GM21717 (cell line): ENCODE results near the gene VSIG8.

Experiments
- ATAC-seq: cut with Tn5 transposase; IDR thresholded peaks from one replicate; pipeline ENCODE4 v1.9.1; 2021; ENCODE audit warnings: mild to moderate bottlenecking, moderate library complexity; ENCODE audit not compliant: unreplicated experiment

VSIG8 gene

GRCh38 chr1:159860456-159860855, 2.0 kb downstream of the VSIG8 start:
- ATAC-seq, result no peak

- no peak for ATAC-seq
These were observed 2.6 kb downstream of the VSIG8 start for GRCh38 chr1:159859767-159860322.

GRCh38 chr1:159857889-159858288, 4.6 kb downstream of the VSIG8 start:
- no peak for ATAC-seq

GRCh38 chr1:159856576-159856975, 5.9 kb downstream of the VSIG8 start:
- no peak for ATAC-seq

- no peak for ATAC-seq
These were observed 6.7 kb downstream of the VSIG8 start for GRCh38 chr1:159855709-159856108.

- ATAC-seq, result no peak
These were observed 7.7 kb downstream of the VSIG8 start for GRCh38 chr1:159854693-159855192.

- no peak for ATAC-seq
These were observed 8.3 kb downstream of the VSIG8 start for GRCh38 chr1:159854116-159854692.

- no peak for ATAC-seq
These were observed 8.9 kb downstream of the VSIG8 start for GRCh38 chr1:159853417-159854115.

GRCh38 chr1:159851407-159851806, 11.1 kb downstream of the VSIG8 start:
- no peak for ATAC-seq

- ATAC-seq, result no peak
These were observed 12.7 kb downstream of the VSIG8 start for GRCh38 chr1:159849626-159850366.

GRCh38 chr1:159848326-159848725, 14.1 kb downstream of the VSIG8 start:
- ATAC-seq, result no peak

GRCh38 chr1:159847231-159847630, 15.2 kb downstream of the VSIG8 start:
- no peak for ATAC-seq

GRCh38 chr1:159845751-159846629, 16.5 kb downstream of the VSIG8 start:
- ATAC-seq, result no peak

- ATAC-seq, result no peak
These were observed 19.0 kb downstream of the VSIG8 start for GRCh38 chr1:159843459-159843858.

GRCh38 chr1:159841749-159842148, 20.7 kb downstream of the VSIG8 start:
- no peak for ATAC-seq

- peak; percentile 60 for ATAC-seq
These were observed 23.2 kb downstream of the VSIG8 start for GRCh38 chr1:159839116-159839849.

- peak; percentile 65 for ATAC-seq
These were observed 23.7 kb downstream of the VSIG8 start for GRCh38 chr1:159838715-159839114.

- ATAC-seq, result no peak
These were observed 26.5 kb downstream of the VSIG8 start for GRCh38 chr1:159835862-159836525.

GRCh38 chr1:159835356-159835755, 27.1 kb downstream of the VSIG8 start:
- no peak for ATAC-seq
